ENCODE measurements around the gene NRXN3. TPM values are rescaled to one million over a fixed set of nuclear protein-coding genes. Genes with fewer than 3 reads are reported as not detected.
A peak's percentile ranks its signal among the peaks of the same experiment; 100 is the strongest.

NRXN3 gene
- total and polyA plus RNA-seq, 2 experiments from 2014 or later, result 0.08 to 0.11 TPM

- Histone ChIP-seq H3K9ac (no peak overlapping the region), H3K27me3 (replicated peaks; ENCODE audit: insufficient read depth) (no peaks in the 10 kb centered on the region), H3K4me1 (ENCODE audit: insufficient read depth) (peaks cover 43% of the 10 kb centered on the region), H2AFZ (no peak overlapping the region), H3K4me3 (no peak overlapping the region), H3K9me3 (ENCODE audit: low read depth) (no peaks in the 10 kb centered on the region), H3K36me3 (ENCODE audit: low read depth) (no peaks in the 10 kb centered on the region), H3K4me2 (ENCODE audit: unreplicated experiment) (no peak overlapping the region), H3K27ac (no peak overlapping the region), H3K9me2 (ENCODE audit: insufficient read depth) (peaks cover 4% of the 10 kb centered on the region; the same call in 1 of the 2 replicates), H3F3A (ENCODE audit: insufficient read depth) (peaks cover 33% of the 10 kb centered on the region), H4K20me1 (ENCODE audit: insufficient read depth) (no peaks in the 10 kb centered on the region), H3K79me2 (ENCODE audit: insufficient read depth) (no peaks in the 10 kb centered on the region)
- 44 to 57% methylated on average over 4 of the region's 4 CpGs for WGBS, 2 experiments (ENCODE audit: low coverage in 1 of 2, low lambda C conversion rate in 2 of 2, missing lambda C conversion rate in 2 of 2)
- in situ Hi-C loops (cut with MboI), result no loop called here
- TF ChIP-seq EZH2 (IDR thresholded peaks at IDR 0.05; ENCODE audit: insufficient read depth, poor library complexity, severe bottlenecking) (no peak), EZH2phosphoT487 (IDR thresholded peaks at IDR 0.05; ENCODE audit: insufficient read depth, low read depth) (no peak)
- no peak for DNase-seq
Measured at GRCh38 chr14:78608998-78609787, 439.0 kb downstream of the NRXN3 start.

- peaks cover 28% of the 10 kb centered on the region for H3K4me1 ChIP-seq (ENCODE audit: insufficient read depth)
Measured at GRCh38 chr14:78610994-78611393, 440.8 kb downstream of the NRXN3 start.

GRCh38 chr14:78611796-78612571 is 441.8 kb downstream of the NRXN3 start:
- Histone ChIP-seq H3K27ac (no peak overlapping the region), H3K36me3 (ENCODE audit: low read depth) (no peaks in the 10 kb centered on the region), H3K9me3 (ENCODE audit: low read depth) (no peaks in the 10 kb centered on the region), H3K27me3 (replicated peaks; ENCODE audit: insufficient read depth) (no peaks in the 10 kb centered on the region), H3K4me2 (ENCODE audit: unreplicated experiment) (no peak overlapping the region), H3F3A (ENCODE audit: insufficient read depth) (peaks cover 10% of the 10 kb centered on the region), H3K9me2 (ENCODE audit: insufficient read depth) (peaks cover 4% of the 10 kb centered on the region; the same call in 1 of the 2 replicates), H3K9ac (no peak overlapping the region), H3K79me2 (ENCODE audit: insufficient read depth) (no peaks in the 10 kb centered on the region), H3K4me3 (no peak overlapping the region), H2AFZ (peak overlapping the region; percentile 42; the same call in 1 of the 2 replicates), H4K20me1 (ENCODE audit: insufficient read depth) (no peaks in the 10 kb centered on the region), H3K4me1 (ENCODE audit: insufficient read depth) (peaks cover 20% of the 10 kb centered on the region)
- DNase-seq, result no peak
- no peak for TF ChIP-seq EZH2phosphoT487 (IDR thresholded peaks at IDR 0.05; ENCODE audit: insufficient read depth, low read depth)
- TF ChIP-seq EZH2 (IDR thresholded peaks at IDR 0.05; ENCODE audit: insufficient read depth, poor library complexity, severe bottlenecking), result no peak
- in situ Hi-C loops (cut with MboI), result no loop called here
- WGBS, 2 experiments (ENCODE audit: low coverage in 1 of 2, low lambda C conversion rate in 2 of 2, missing lambda C conversion rate in 2 of 2), result 29 to 40% methylated on average over 3 of the region's 3 CpGs

More at GRCh38 chr14:78610994-78611393, 440.8 kb downstream of the NRXN3 start:
- in situ Hi-C loops (cut with MboI), result no loop called here
- no peak overlapping the region for H3K4me2 ChIP-seq (ENCODE audit: unreplicated experiment)
- TF ChIP-seq EZH2 (IDR thresholded peaks at IDR 0.05; ENCODE audit: insufficient read depth, poor library complexity, severe bottlenecking) (no peak), EZH2phosphoT487 (IDR thresholded peaks at IDR 0.05; ENCODE audit: insufficient read depth, low read depth) (no peak)
- no peak overlapping the region for H3K9ac ChIP-seq
- no peak overlapping the region for H3K27ac ChIP-seq
- no peak overlapping the region for H3K4me3 ChIP-seq
- no peaks in the 10 kb centered on the region for H4K20me1 ChIP-seq (ENCODE audit: insufficient read depth)
- H2AFZ ChIP-seq, result no peak overlapping the region
- H3K9me2 ChIP-seq (ENCODE audit: insufficient read depth), result peaks cover 4% of the 10 kb centered on the region; the same call in 1 of the 2 replicates
- no peaks in the 10 kb centered on the region for H3K27me3 ChIP-seq (replicated peaks; ENCODE audit: insufficient read depth)
- peaks cover 17% of the 10 kb centered on the region for H3F3A ChIP-seq (ENCODE audit: insufficient read depth)
- no peak for DNase-seq
- H3K79me2 ChIP-seq (ENCODE audit: insufficient read depth), result no peaks in the 10 kb centered on the region
- whole genome bisulfite sequencing, 2 experiments (ENCODE audit: low coverage in 1 of 2, low lambda C conversion rate in 2 of 2, missing lambda C conversion rate in 2 of 2), result 31 to 38% methylated on average over 4 of the region's 4 CpGs
- no peaks in the 10 kb centered on the region for H3K9me3 ChIP-seq (ENCODE audit: low read depth)
- H3K36me3 ChIP-seq (ENCODE audit: low read depth), result no peaks in the 10 kb centered on the region

- no peaks in the 10 kb centered on the region for H3K36me3 ChIP-seq (ENCODE audit: low read depth)
- no peaks in the 10 kb centered on the region for H3K27me3 ChIP-seq (replicated peaks; ENCODE audit: insufficient read depth)
- TF ChIP-seq EZH2 (IDR thresholded peaks at IDR 0.05; ENCODE audit: insufficient read depth, poor library complexity, severe bottlenecking), result no peak
- TF ChIP-seq EZH2phosphoT487 (IDR thresholded peaks at IDR 0.05; ENCODE audit: insufficient read depth, low read depth), result no peak
- H3K4me3 ChIP-seq, result no peak overlapping the region
- no peaks in the 10 kb centered on the region for H3K79me2 ChIP-seq (ENCODE audit: insufficient read depth)
- no peak overlapping the region for H3K9ac ChIP-seq
- in situ Hi-C loops (cut with MboI), result no loop called here
- H3K9me3 ChIP-seq (ENCODE audit: low read depth), result no peaks in the 10 kb centered on the region
- no peaks in the 10 kb centered on the region for H4K20me1 ChIP-seq (ENCODE audit: insufficient read depth)
- 0 out of 2 replicates have a peak overlapping the region, but pooled peaks have one; percentile 14 for H2AFZ ChIP-seq
- no peak overlapping the region for H3K27ac ChIP-seq
- H3K4me2 ChIP-seq (ENCODE audit: unreplicated experiment), result no peak overlapping the region
- DNase-seq, result peak; percentile 29
- WGBS, 2 experiments (ENCODE audit: low coverage in 1 of 2, low lambda C conversion rate in 2 of 2, missing lambda C conversion rate in 2 of 2), result 12 to 24% methylated on average over 1 of the region's 1 CpG
- peaks cover 4% of the 10 kb centered on the region for H3F3A ChIP-seq (ENCODE audit: insufficient read depth)
- H3K9me2 ChIP-seq (ENCODE audit: insufficient read depth), result peaks cover 4% of the 10 kb centered on the region; the same call in 1 of the 2 replicates
- H3K4me1 ChIP-seq (ENCODE audit: insufficient read depth), result peaks cover 13% of the 10 kb centered on the region
Measured at GRCh38 chr14:78612666-78613065, 442.5 kb downstream of the NRXN3 start.
